Measurements from ENCODE around the gene LAGE3. TPM values are rescaled to one million over a fixed set of nuclear protein-coding genes. Genes with fewer than 3 reads are reported as not detected.
A peak's percentile ranks its signal among the peaks of the same experiment; 100 is the strongest.

Gene LAGE3
- total and polyA plus RNA-seq, 2 experiments from 2014 or later = 32.2 to 49.4 TPM

- Histone ChIP-seq H3K27me3 (no peaks in the 10 kb centered on the region), H3K9me3 (ENCODE audit: low read depth) (no peaks in the 10 kb centered on the region), H3K4me1 (ENCODE audit: insufficient read depth) (peaks cover 2% of the 10 kb centered on the region), H3K79me2 (peaks cover 3% of the 10 kb centered on the region), H4K20me1 (ENCODE audit: insufficient read depth, poor library complexity, severe bottlenecking) (no peaks in the 10 kb centered on the region), H3K27ac (peak within 1 kb of the TSS; percentile 97), H2AFZ (peak within 1 kb of the TSS; percentile 85), H3K4me3 (peak within 1 kb of the TSS; percentile 46), H3K9me2 (replicated peaks; ENCODE audit: insufficient read depth) (no peaks in the 10 kb centered on the region), H3K4me2 (peak within 1 kb of the TSS; percentile 81), H3K36me3 (replicated peaks; ENCODE audit: insufficient read depth, low read depth) (no peaks in the 10 kb centered on the region)
- TF ChIP-seq EZH2phosphoT487 (IDR thresholded peaks at IDR 0.05; ENCODE audit: low read depth, severe bottlenecking, unreplicated experiment) (no peak), CTCF (IDR thresholded peaks at IDR 0.05; ENCODE audit: poor library complexity) (no peak), EZH2 (IDR thresholded peaks at IDR 0.05; ENCODE audit: borderline replicate concordance) (no peak)
- WGBS (ENCODE audit: low lambda C conversion rate, missing lambda C conversion rate) = 42% methylated on average over 50 of the region's 71 CpGs
- DNase-seq (ENCODE audit: low spot score) = peak; percentile 95
These were observed 11.5 kb upstream of the LAGE3 start, which contains the start of gene SLC10A3 for GRCh38 chrX:154490414-154491083. Gene SLC10A3, minus strand, starts transcription at chrX:154490629. Its CDS starts 1,689 bp downstream, at chrX:154488940.

- H3K4me3 ChIP-seq = peak overlapping the region; percentile 38
- DNase-seq (ENCODE audit: low spot score) = peak; percentile 45
- H3K9me2 ChIP-seq (replicated peaks; ENCODE audit: insufficient read depth) = no peaks in the 10 kb centered on the region
- peak overlapping the region; percentile 81 for H3K4me2 ChIP-seq
- H3K27ac ChIP-seq = peak overlapping the region; percentile 94
- H3K4me1 ChIP-seq (ENCODE audit: insufficient read depth) = peaks cover 2% of the 10 kb centered on the region
- H3K79me2 ChIP-seq = peaks cover 5% of the 10 kb centered on the region
- H3K9me3 ChIP-seq (ENCODE audit: low read depth) = no peaks in the 10 kb centered on the region
- whole genome bisulfite sequencing (ENCODE audit: low lambda C conversion rate, missing lambda C conversion rate) = 52% methylated on average over 10 of the region's 19 CpGs
- H3K27me3 ChIP-seq = no peaks in the 10 kb centered on the region
- H3K36me3 ChIP-seq (replicated peaks; ENCODE audit: insufficient read depth, low read depth) = no peaks in the 10 kb centered on the region
- H4K20me1 ChIP-seq (ENCODE audit: insufficient read depth, poor library complexity, severe bottlenecking) = no peaks in the 10 kb centered on the region
- no peak overlapping the region for H2AFZ ChIP-seq
- no peak for TF ChIP-seq EZH2 (IDR thresholded peaks at IDR 0.05; ENCODE audit: borderline replicate concordance)
- TF ChIP-seq EZH2phosphoT487 (IDR thresholded peaks at IDR 0.05; ENCODE audit: low read depth, severe bottlenecking, unreplicated experiment) = no peak
- TF ChIP-seq CTCF (IDR thresholded peaks at IDR 0.05; ENCODE audit: poor library complexity) = no peak
These were observed 10.9 kb upstream of the LAGE3 start for GRCh38 chrX:154490021-154490413.

- no peaks in the 10 kb centered on the region for H3K27me3 ChIP-seq
- H3K36me3 ChIP-seq (replicated peaks; ENCODE audit: insufficient read depth, low read depth) = no peaks in the 10 kb centered on the region
- peaks cover 5% of the 10 kb centered on the region for H3K79me2 ChIP-seq
- no peak for TF ChIP-seq EZH2phosphoT487 (IDR thresholded peaks at IDR 0.05; ENCODE audit: low read depth, severe bottlenecking, unreplicated experiment)
- no peak for TF ChIP-seq CTCF (IDR thresholded peaks at IDR 0.05; ENCODE audit: poor library complexity)
- TF ChIP-seq EZH2 (IDR thresholded peaks at IDR 0.05; ENCODE audit: borderline replicate concordance) = no peak
- H3K9me2 ChIP-seq (replicated peaks; ENCODE audit: insufficient read depth) = no peaks in the 10 kb centered on the region
- no peak overlapping the region for H3K4me3 ChIP-seq
- H3K9me3 ChIP-seq (ENCODE audit: low read depth) = no peaks in the 10 kb centered on the region
- H3K4me2 ChIP-seq = peak overlapping the region; percentile 81
- 92% methylated on average over 4 of the region's 4 CpGs for WGBS (ENCODE audit: low lambda C conversion rate, missing lambda C conversion rate)
- DNase-seq (ENCODE audit: low spot score) = no peak
- no peak overlapping the region for H2AFZ ChIP-seq
- H4K20me1 ChIP-seq (ENCODE audit: insufficient read depth, poor library complexity, severe bottlenecking) = no peaks in the 10 kb centered on the region
- peaks cover 2% of the 10 kb centered on the region for H3K4me1 ChIP-seq (ENCODE audit: insufficient read depth)
- peak overlapping the region; percentile 94 for H3K27ac ChIP-seq
These were observed 10.1 kb upstream of the LAGE3 start for GRCh38 chrX:154489182-154489581.

Measured in hepatocyte (in vitro differentiated cells).